ENCODE data around the gene ITFG2. TPM values are rescaled to one million over a fixed set of nuclear protein-coding genes. Genes with fewer than 3 reads are reported as not detected.
A peak's percentile ranks its signal among the peaks of the same experiment; 100 is the strongest.

The ITFG2 gene
- total and polyA plus RNA-seq, 10 of the 15 experiments (the other 5 are each of a cell fraction or from before 2014, with no cell fraction given): 21.2 to 39.5 (median 25.9) TPM

DNA sequence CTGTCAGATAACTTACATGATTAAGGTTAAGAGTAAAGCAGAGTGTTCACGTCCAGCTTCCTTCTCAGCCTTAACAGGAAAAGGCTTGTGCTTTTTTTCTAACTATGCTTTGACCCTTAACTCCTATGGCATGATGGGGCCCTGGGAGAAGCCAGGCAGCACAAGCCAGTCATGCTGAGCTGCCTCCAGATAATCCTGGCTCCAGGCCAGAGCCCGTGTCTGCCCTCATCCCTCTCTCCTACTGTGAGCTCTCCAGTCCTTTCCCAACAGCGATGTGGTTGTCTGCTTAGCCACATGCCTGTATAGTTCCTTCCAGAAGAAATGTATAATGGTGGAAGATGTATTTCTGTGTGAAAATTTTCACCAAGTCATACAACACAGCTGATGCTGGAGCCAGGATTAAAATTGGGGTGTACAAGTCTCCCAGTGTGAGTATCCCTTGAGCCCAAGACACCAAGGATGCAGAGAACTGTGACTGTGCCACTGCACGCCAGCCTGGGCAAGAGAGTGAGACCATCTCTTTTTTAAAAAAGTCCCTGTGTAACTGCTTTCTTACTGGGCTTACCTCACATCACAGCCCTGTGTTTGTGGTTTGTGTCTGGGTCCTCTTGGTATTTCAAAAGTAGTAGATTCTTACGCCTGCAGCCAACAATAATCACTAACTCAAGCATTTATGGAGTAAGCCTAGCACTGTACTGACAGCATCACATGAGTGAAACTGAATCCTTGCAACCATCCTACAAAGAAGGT lies 7.9 kb upstream of the ITFG2 start:
- DNase-seq (ENCODE audit: low read depth, low spot score) (no peak), FAIRE-seq (no peak), ATAC-seq (peak; percentile 82)
- Histone ChIP-seq H4K20me1 (ENCODE audit: control insufficient read depth, insufficient read depth) (no peaks in the 10 kb centered on the region), H3K9me3 (replicated peaks; ENCODE audit: control insufficient read depth, insufficient read depth, low read length) (no peaks in the 10 kb centered on the region), H3K4me1 (ENCODE audit: control insufficient read depth, insufficient read depth, low read length) (peaks cover 14% of the 10 kb centered on the region), H3K79me2 (ENCODE audit: control insufficient read depth, insufficient read depth, low read length) (no peaks in the 10 kb centered on the region), H2AFZ (ENCODE audit: control insufficient read depth, low read depth, low read length) (no peak overlapping the region), H3K4me2 (ENCODE audit: control insufficient read depth, insufficient read depth) (peak overlapping the region; percentile 30; the same call in 1 of the 2 replicates), H3K27me3 (replicated peaks in 1 of 2; ENCODE audit: control insufficient read depth in 2 of 2, insufficient read depth in 2 of 2, low read length in 1 of 2) (no peaks in the 10 kb centered on the region), H3K36me3 (ENCODE audit: control insufficient read depth in 2 of 2, insufficient read depth in 2 of 2, low read length in 1 of 2) (peaks cover 20 to 24% of the 10 kb centered on the region in 2 experiments), H3K27ac (ENCODE audit: control insufficient read depth, insufficient read depth) (peak overlapping the region; percentile 64), H3K4me3 (no peak overlapping the region), H3K9ac (ENCODE audit: control insufficient read depth, insufficient read depth, low read length) (no peak overlapping the region; the same call in 1 of the 2 replicates)
- POLR2A ChIA-PET: interaction anchor here (0.7 to 1.2 kb wide), 3 partner anchors 10 kb away, joined by 3 read pairs; partner anchors contain the start of gene FKBP4
- in situ Hi-C loops (cut with MboI) (no loop called here), intact Hi-C loops (cut with micrococcal nuclease; ENCODE audit: unreplicated experiment) (no loop called here)
- no TSS peak for BruUV-seq (replicated peaks)
- RAD21 ChIA-PET (ENCODE audit: unreplicated experiment): no interaction called here
- SMC1A ChIA-PET (ENCODE audit: uncharacterized antibody, unreplicated experiment): no interaction called here
- 25% methylated on average over 5 of the region's 5 CpGs for WGBS (ENCODE audit: insufficient coverage, insufficient replicate concordance, low lambda C conversion rate, missing lambda C conversion rate)
- TF ChIP-seq BACH1 (IDR thresholded peaks at IDR 0.05; ENCODE audit: borderline replicate concordance) (no peak), KAT2A (conservative IDR thresholded peaks at IDR 0.05; ENCODE audit: control insufficient read depth, low read depth, low read length) (no peak), ATF7 (IDR thresholded peaks at IDR 0.05; ENCODE audit: low read depth) (peak; percentile 30; the same call in 1 of the 2 replicates), RUNX3 (IDR thresholded peaks at IDR 0.05; ENCODE audit: low read length) (peak; percentile 70; the same call in 1 of the 2 replicates)
- TF ChIP-seq, protein P1, sequence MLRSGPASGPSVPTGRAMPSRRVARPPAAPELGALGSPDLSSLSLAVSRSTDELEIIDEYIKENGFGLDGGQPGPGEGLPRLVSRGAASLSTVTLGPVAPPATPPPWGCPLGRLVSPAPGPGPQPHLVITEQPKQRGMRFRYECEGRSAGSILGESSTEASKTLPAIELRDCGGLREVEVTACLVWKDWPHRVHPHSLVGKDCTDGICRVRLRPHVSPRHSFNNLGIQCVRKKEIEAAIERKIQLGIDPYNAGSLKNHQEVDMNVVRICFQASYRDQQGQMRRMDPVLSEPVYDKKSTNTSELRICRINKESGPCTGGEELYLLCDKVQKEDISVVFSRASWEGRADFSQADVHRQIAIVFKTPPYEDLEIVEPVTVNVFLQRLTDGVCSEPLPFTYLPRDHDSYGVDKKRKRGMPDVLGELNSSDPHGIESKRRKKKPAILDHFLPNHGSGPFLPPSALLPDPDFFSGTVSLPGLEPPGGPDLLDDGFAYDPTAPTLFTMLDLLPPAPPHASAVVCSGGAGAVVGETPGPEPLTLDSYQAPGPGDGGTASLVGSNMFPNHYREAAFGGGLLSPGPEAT (IDR thresholded peaks at IDR 0.05; ENCODE audit: low read depth): 0 out of 2 replicates have a peak, but pooled peaks have one; percentile 16
- CTCF ChIA-PET: interaction anchor here (1.2 kb wide), 1 partner anchor 121 kb away, joined by 3 read pairs; no protein-coding TSS in a partner anchor

Measured in GM12878 (cell line).